DMS53 (cell line): ENCODE results near the gene MYO19.
"Not testable (repeated sequence)": the region's sequence is repeated elsewhere in the genome, so short reads cannot be mapped to it uniquely, and the experiment has no call there.

Experiments
- DNase-seq: peaks from one replicate; lab custom pipeline; 2025; lab: John Stamatoyannopoulos, UW

Gene MYO19

GRCh38 chr17:36463916-36464764 lies 70.5 kb downstream of the MYO19 start:
- peak; percentile 88 for DNase-seq

- DNase-seq = peak; percentile 8
Measured at GRCh38 chr17:36461330-36462110, 73.1 kb downstream of the MYO19 start.

DNA sequence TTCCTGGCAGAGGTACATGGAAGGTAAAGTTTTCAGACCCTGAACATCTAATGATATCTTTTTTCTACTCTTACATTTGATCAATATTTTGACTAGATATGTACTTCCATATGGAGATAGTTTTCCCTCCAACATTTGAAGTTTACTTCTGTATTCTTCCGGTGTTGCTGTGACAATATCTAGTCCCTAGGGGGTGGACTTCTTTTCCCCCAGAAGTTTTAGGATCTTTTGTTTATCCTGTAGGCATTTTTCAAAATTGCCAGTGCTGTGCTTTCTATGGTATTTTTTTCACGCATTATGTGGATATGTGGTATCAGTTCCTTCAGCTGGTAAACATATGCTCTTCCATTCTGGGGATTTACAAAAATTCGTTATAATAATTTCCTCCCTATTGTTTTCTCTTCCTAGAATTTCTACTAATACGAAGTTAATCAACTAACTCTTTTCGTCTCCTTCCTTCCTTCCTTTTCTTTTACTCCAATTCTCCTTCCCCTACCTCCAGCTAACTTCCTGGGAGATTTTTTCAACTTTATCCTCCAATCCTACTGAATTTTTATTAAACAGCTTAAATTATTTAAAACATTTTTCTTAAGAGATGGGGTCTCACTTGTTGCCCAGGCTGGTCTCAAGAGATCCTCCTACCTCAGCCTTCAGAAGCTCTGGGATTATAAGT lies 74.3 kb downstream of the MYO19 start:
- DNase-seq = no peak

- peak; percentile 7 for DNase-seq
Measured at GRCh38 chr17:36459601-36460000, 75.1 kb downstream of the MYO19 start.

DNA sequence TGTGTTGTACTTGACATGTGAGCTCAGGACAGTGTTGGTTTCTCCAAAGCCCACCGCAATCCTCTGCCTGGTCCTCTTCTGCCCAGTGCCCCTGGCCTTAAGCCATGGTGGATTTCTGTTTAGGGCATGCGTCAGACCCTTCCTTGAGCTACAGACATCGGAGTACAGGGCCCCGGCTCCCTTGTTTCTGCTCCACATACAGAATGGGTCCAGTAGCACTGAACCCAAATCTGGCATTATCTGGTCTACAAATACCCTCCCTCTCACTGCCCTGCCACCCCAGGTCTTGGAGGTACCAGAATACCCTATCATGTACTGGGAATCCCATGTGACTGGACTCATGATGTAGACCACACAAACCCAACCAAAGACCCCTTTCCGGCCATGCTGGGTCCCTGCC lies 75.6 kb downstream of the MYO19 start:
- DNase-seq = no peak

- not testable (repeated sequence) for DNase-seq
Measured at GRCh38 chr17:36457701-36458100, 77.0 kb downstream of the MYO19 start.

GRCh38 chr17:36452888-36453287 lies 81.8 kb downstream of the MYO19 start:
- not testable (repeated sequence) for DNase-seq

DNA sequence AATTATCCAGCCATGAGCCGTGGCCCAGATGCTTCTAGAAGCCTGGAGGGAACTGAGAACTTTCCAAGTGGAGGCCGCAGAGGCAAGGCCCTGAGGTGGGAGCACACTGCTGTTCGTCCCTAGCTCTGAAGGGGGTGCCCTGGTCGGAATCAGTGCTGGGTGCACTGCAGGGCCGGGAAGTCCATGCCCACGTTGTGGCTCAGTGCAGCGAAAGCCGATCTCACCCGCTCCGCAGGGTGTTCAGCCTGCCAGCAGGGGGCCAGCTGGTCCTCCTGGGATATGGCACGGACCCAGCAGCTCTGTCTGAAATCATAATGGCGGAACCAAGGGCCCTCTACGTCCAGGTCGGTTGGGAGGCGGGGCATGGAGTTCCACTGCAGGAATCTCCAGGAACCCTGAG lies 84.7 kb downstream of the MYO19 start:
- DNase-seq = not testable (repeated sequence)
